GM19043 (cell line): ENCODE results near the gene ZDHHC11.
"Not testable (repeated sequence)": the region's sequence is repeated elsewhere in the genome, so short reads cannot be mapped to it uniquely, and the experiment has no call there.

Experiments used
- ATAC-seq: cut with Tn5 transposase; IDR thresholded peaks from one replicate; pipeline ENCODE4 v1.9.1; 2021; ENCODE audit warnings: low read depth; ENCODE audit not compliant: unreplicated experiment

The ZDHHC11 gene

DNA sequence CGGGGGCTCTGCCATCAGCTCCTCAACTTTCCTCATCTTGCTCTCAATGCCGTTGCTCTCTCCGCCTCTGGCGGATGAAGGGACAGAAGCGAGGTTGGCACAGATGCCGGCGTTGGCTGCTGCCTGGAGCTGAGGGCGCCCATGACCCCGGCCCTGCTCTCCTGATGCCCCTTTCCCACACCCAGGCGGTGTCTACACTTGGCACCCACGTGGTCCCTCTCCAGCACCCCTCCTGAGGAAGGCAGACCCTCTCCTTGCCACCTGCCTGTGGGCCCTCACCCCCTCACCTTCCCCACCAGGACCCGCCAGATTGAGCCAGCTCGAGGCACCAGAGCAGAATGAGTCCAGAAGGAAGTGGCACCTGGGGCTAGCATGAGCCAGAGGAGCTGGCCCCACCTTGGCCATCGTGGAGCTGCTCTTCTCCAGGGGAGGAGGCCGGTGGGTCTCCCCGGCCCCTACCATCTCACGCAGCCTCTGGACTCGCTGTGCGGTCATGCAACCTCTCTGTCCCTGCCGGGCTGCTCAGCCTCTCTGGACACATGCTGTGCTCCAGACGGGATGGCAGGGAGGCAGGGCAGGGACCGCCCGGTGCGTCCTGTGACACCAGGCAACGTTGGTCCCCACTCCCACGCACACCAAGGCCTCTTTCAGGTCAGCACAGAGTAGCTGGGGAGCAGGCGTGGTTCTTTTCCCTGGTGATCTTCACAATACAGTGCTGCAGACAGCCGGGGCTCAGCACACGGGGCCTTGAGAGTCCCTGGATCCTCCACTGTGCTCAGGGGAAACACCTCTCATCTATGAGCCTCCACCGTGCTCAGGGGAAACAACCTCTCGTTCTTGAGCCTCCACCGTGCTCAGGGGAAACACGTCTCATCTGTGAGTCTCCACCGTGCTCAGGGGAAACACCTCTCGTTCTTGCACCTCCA, 4.8 kb downstream of the ZDHHC11 start:
- ATAC-seq: not testable (repeated sequence)

- ATAC-seq: not testable (repeated sequence)
These were observed 5.6 kb downstream of the ZDHHC11 start for GRCh38 chr5:845031-845675.

GRCh38 chr5:844426-844825, 6.4 kb downstream of the ZDHHC11 start:
- not testable (repeated sequence) for ATAC-seq

DNA sequence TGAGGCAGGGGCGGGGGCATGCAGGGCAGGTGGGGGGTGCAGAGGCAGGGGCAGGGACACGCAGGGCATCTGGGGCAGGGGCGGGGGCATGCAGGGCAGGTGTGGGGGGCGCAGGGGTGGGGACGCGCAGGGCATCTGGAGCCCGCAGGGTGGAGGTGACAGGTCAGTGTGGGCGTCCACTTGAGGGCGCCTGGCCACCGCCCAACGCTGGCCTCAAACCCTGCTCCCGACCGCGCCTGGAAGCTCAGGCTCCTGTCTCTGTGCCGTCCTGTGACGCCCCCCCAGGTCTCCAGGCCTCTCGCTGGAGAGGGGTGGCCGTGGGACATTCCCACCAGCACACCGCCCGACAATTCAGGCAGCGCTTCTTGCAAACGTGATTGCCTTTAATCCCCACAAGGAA, 6.9 kb downstream of the ZDHHC11 start:
- not testable (repeated sequence) for ATAC-seq

- not testable (repeated sequence) for ATAC-seq
These were observed 7.4 kb downstream of the ZDHHC11 start for GRCh38 chr5:843371-843770.

DNA sequence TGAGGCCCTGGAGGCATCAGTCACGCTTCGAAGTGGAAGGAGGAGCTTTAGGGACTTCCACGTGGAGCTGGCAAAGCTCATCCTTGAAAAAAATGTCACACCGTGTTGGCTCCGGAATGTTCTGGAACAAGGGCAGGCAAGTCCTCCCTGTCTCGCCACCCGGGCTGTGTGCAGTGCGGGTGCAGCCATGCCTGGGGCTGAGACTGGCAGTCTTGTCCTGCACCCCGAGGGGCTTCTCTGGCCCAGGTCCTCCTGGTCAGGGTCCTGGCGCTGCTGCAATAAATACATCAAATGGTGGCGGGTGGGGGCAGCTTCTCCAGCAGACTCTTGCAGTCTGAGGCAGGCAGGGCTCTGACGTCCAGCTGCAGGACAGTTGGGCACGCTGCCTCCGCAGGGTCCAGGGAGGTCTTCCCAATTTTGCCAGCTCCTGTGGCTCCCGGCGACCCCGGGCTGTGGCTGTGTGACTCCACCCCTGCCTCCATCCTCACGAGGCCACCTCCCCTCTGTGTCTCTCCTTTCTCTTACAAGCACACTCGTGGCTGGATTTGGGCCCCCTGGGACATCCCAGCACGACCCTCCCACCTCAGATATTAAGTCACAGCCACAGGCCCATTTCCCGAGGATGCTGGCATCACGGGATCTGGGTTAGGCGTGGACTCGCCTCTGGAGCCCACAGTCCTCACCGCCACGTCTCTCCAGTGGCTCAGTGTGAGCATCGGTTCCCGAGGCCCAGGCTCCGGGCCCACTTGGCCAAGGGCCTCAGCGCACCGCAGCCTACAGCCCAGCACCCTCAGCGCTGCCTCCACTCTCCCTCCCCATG, 8.2 kb downstream of the ZDHHC11 start:
- not testable (repeated sequence) for ATAC-seq

GRCh38 chr5:841531-842401, 9.0 kb downstream of the ZDHHC11 start:
- not testable (repeated sequence) for ATAC-seq

- ATAC-seq: not testable (repeated sequence)
These were observed 9.8 kb downstream of the ZDHHC11 start for GRCh38 chr5:840974-841435.

DNA sequence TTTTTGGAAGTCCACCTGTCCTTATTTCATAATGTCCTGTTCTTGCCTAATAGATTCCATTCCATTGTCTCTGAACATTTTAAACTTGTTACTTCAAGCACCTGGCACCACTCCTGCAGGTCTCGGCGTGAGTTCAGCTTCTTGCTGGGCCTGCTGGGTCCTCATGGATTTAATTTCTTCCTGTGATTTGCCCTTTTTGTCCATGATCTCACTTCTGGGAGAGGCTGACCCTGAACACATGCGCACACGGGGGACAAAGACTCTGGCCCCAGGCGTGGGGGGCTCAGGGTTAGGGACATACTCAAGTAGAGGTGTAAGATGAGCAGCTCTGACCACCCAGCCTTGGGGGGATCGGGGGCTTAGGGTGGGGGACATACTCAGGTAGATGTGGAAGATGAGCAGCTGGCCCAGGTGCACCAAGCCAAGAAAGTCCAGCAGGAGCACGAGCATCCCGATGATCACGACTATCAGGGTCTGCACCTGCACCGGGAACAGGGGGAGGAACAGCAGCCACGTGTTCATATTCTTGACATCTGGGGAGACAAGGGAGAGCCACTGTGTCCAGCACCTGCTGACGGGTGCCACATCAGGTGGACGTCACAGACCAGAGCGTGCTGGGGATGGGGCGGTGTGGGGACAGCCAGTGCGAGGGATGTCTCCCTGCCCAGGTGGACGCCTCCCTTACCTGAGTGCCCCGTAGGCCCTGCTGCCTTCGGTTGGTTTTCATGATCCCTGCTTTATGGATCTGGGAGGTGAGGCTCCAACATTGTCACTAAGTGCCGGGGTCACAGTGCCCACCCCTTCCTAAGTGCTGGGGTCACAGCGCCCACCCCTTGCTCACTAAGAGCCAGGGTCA, 10.4 kb downstream of the ZDHHC11 start:
- not testable (repeated sequence) for ATAC-seq

DNA sequence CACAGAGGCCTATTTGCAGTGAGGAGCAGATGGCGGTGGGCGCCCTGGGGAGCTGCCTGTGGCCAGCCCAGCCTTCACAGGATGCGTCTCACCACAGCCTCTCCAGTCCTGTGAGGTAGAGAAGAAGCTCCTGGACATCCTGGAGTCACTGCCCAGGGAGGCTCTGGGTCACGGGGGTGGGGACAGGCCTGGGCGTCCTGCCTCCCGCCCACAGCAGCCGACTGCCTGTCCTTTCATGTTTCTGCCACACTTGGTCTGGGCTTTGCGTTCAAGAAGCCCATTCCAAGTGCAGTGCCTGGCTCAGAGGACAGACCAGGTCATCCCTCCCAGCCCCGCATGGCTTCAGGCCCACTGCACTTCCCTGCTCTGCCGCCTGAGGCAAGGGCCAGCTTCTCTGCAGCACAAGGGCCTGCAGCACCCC, 12.3 kb downstream of the ZDHHC11 start:
- ATAC-seq: not testable (repeated sequence)

DNA sequence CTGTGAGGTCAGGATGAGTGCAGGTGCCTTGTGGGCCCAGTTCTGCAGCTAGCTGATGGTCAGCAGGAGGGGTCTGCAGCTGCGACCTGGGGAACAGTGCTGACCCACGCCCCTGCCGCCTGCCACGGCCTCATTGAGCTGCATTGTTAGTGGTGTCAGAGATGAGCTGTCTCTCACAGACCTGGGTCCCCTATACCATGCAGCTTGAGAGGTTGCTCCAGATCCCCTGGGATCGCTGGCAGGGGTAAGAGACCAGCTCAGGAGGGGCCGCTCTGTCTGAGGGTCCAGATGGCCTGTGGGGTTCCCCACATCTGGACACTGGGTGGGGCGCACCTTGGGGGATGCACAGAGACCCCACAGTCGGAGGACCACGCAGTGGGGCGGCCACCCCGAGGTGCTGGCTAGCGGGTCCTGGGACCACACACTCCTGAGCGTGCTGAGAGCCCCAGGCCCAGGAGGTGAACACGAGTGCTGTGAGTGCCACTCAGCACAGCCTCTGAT, 13.1 kb downstream of the ZDHHC11 start:
- ATAC-seq: not testable (repeated sequence)

DNA sequence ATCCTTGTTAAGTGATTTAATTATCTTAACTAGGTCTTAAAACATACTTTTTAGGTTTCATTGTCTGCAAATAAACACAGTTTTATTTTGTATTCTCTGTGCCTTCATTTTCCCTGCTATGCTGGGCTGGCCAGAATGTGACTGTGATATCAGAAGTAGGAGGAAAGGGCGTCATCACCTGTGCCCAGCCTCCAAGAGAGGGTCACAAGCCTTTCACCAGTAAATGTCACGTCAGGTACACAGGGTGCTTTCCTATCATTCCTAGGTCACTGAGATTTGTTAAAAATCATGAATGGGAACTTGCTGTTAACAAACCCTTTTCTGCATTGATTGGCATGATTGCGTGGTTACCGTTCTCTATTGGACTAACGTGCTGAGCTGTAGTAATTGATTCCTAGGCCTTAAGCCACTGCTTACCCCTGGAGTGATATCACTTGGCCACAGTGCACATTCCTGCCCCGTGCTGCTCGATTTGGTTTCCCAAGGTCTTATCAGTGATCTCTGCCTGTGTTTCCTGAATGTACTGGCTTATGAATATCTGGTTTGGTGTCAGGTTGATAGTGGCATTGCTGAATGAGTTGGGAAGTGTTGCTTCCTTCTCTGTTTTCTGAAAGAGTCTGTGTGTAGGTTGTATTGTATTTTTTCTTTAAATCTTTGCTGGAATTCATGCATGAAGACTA, 14.7 kb downstream of the ZDHHC11 start:
- ATAC-seq: not testable (repeated sequence)

DNA sequence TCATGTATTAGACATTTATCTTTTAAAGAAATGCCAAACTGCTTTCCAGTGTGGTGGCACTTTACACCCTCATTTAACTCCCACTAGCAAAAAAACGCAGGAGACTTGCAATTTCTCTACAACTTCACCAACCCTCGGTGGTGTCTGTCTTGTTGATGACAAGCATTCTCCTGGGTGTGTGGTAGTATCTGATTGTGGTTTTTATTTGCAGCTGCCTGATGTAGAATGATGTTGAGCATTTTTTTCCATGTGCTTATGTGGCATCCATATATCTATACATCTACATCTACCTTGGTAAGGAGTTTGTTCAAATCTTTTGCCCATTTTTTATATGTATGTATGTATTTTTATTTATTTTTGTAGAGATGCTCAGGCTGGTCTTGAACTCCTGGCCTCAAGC, 16.8 kb downstream of the ZDHHC11 start:
- not testable (repeated sequence) for ATAC-seq

- not testable (repeated sequence) for ATAC-seq
These were observed 22.6 kb downstream of the ZDHHC11 start for GRCh38 chr5:828194-828593.

- ATAC-seq: not testable (repeated sequence)
These were observed 25.2 kb downstream of the ZDHHC11 start for GRCh38 chr5:825544-825943.

DNA sequence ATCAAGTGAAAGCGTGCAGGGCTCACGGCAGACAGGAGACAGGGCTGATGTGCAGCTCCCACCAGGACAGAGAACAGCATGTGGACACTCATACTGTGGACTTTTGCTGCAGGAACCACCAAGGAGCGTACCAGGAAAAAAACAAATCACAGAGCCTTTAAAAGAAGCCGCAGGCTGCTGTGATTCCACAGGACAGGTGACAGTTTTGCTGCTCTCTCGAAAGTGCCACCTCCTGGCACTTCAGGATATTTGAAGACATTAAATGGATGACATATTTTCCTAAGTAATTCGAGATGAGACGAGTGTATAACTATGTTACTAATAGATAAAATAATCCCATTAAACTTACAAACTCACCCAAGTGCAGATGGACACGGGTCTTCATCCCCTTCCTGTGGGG, 29.3 kb downstream of the ZDHHC11 start:
- no peak for ATAC-seq

GRCh38 chr5:820245-820644, 30.5 kb downstream of the ZDHHC11 start:
- no peak for ATAC-seq

DNA sequence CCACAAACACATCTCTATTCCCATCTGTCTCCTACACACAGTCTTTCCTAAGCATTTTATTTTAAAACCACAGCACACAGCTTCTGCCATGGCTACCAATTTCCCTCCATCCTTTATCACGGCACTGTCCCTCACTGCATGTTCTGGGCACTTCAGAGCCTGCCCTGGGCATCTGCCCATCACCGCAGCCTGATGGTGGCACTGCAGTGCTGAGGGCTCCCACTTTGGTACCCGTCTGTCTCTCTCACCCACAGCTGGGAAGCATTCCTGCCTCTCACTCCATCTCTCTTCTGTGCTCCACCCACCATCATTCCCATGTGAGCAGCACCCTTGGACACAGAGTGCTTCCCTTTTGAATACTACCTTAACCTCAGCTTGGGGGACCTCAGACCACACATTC, 31.7 kb downstream of the ZDHHC11 start:
- no peak for ATAC-seq
